SK-N-MC (cell line): ENCODE measurements around the gene FAM50B.

ENCODE experiments used
- EZH2 ChIP-seq: fragments of 200-600 bp; sonication (generic); IDR thresholded peaks from one replicate; pipeline ENCODE4 v1.6.1; 2017; ENCODE audit warnings: antibody characterized with exemption
- FOXP2 ChIP-seq: optimal IDR thresholded peaks from 2 replicates; pipeline ENCODE3; 2011; ENCODE audit warnings: mild to moderate bottlenecking, moderate library complexity; ENCODE audit not compliant: insufficient read depth; ENCODE audit errors: extremely low read length, control extremely low read depth
- POLR2AphosphoS5 ChIP-seq: IDR thresholded peaks from 2 replicates; pipeline ENCODE4 v1.6.1; 2012; ENCODE audit warnings: mild to moderate bottlenecking, low read depth, low read length, borderline replicate concordance

DNA sequence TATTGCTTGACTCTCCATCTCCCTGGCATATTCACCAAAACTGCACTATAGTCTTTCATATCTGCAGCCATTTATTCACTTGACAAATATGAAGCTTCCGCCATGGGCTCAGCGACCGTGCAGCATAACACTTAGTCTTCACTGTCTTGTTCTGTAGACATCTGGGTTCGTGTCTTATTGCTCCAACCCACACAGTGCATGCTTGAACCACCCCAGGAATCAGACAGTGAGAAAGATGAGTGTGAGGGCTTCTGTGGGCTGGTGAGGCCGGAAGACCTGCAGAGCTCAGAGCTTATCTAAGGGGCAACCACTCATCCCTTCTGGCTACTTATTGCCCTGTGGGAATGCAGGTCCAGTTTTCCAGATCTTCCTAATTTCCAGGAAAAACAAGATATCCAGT is 19.9 kb upstream of the FAM50B start:
- TF ChIP-seq EZH2 (no peak), POLR2AphosphoS5 (no peak), FOXP2 (no peak)
